Heart right ventricle (tissue), 16 donors: ENCODE measurements around the gene CASKIN1. TPM values are rescaled to one million over a fixed set of nuclear protein-coding genes. Genes with fewer than 3 reads are reported as not detected.

Experiments
- ATAC-seq, 8 donors: fragments of 200-7000 bp; cut with Tn5 transposase; one replicate each; pipeline ENCODE4 v1.9.1; 2020; ENCODE audit warnings: mild to moderate bottlenecking in 8 of 8, moderate library complexity in 8 of 8, moderate number of reproducible peaks in 1 of 8
- DNase-seq, 2 donors: peaks; one replicate each; pipeline ENCODE4 v3.0.0-alpha.2; 2020
- H3K27ac ChIP-seq, 10 donors: fragments of 200-600 bp; sonication (generic) in 2 of 10; one replicate each; pipeline versions ENCODE4 v1.5.0 to v1.8.0; 2020 to 2022; ENCODE audit warnings: mild to moderate bottlenecking in 3 of 10
- H3K27me3 ChIP-seq, 7 donors: fragments of 200-600 bp; one replicate each; pipeline ENCODE4 v1.8.0; 2021 to 2022; ENCODE audit warnings: mild to moderate bottlenecking in 2 of 7
- H3K36me3 ChIP-seq, 9 donors: fragments of 200-600 bp; sonication (generic) in 1 of 9; one replicate each; pipeline versions ENCODE4 v1.5.0 to v1.8.0; 2020 to 2022; ENCODE audit warnings: mild to moderate bottlenecking in 2 of 9
- H3K4me1 ChIP-seq, 9 donors: fragments of 200-600 bp; sonication (generic) in 1 of 9; one replicate each; pipeline versions ENCODE4 v1.5.0 to v1.8.0; 2020 to 2022; ENCODE audit warnings: mild to moderate bottlenecking in 4 of 9
- H3K4me3 ChIP-seq, 10 donors: fragments of 200-600 bp; sonication (generic) in 2 of 10; one replicate each; pipeline versions ENCODE4 v1.5.0 to v1.8.0; 2020 to 2022; ENCODE audit warnings: mild to moderate bottlenecking in 7 of 10, moderate library complexity in 2 of 10
- H3K9me3 ChIP-seq, 11 donors: fragments of 200-600 bp in 10 of 11; sonication (generic) in 2 of 11; one replicate each; pipeline versions ENCODE4 v1.5.0 to v1.8.0; 2013 to 2022; ENCODE audit warnings: mild to moderate bottlenecking in 2 of 11, control low read depth in 1 of 11, moderate library complexity in 1 of 11
- WGBS, 2 donors: extraction: QIAGEN DNeasy Blood & Tissue Kit; methylation state at CpG; one replicate each; pipeline ENCODE4 v1.1.7; 2013; ENCODE audit warnings: inconsistent platforms in 1 of 2; 5-methylcytosine and 5-hydroxymethylcytosine counted together
- intact Hi-C, 10 donors: fragments of 100-400 bp; cut with DNase I; formaldehyde crosslinking; loops; one replicate each; pipeline versions ENCODE4 v1.11.1 to v1.14.2; 2022
- polyA plus RNA-seq, 2 donors: library from polyadenylated mRNA; stranded (reverse); fragments of 200-250 nt; gene quantifications; one replicate each; pipeline ENCODE4 v1.2.3, GENCODE V29; 2013
- total RNA-seq, 10 donors: library from RNA; stranded (reverse); fragmentation: NEBNext Ultra II Directional in 3 of 10; extraction: Animal tissue kit (Norgen Biotek cat#: 25700) in 3 of 10; gene quantifications; one replicate each; pipeline versions ENCODE4 v1.2.1 to v1.2.4, GENCODE V29; 2021 to 2023
- TF ChIP-seq, protein P1 (sequence below), 9 donors: fragments of 200-600 bp; sonication (generic) in 2 of 9; IDR thresholded peaks; one replicate each; pipeline versions ENCODE4 v1.5.0 to v1.8.0; 2021 to 2022; ENCODE audit warnings: antibody characterized with exemption in 9 of 9, mild to moderate bottlenecking in 5 of 9, moderate library complexity in 1 of 9
- donor health status: Arrhythmogenic right ventricular cardiomyopathy.
- donor health status: ischemic (EF 13 %, LVEDD 7.1; RV severe dilation, severe dysfunction).
- donor health status: healthy with polysubstance abuse.
- donor health status: DM: no; HTN: yes; CAD: no.
- donor health status: DM: no; HTN: no; CAD: no.
- donor health status: ischemic (EF 25% LVEDD 6.9; RV normal size, moderate dysfunction).
- donor health status: ischemic (EF 25% LVEDD 5.7; RV mildly dilated, moderate dysfunction).
- donor health status: healthy.
- donor health status: DM: yes; HTN: yes; CAD: no.
- donor health status: Ischemic cardiomyopathy.
- donor health status: ischemic (EF 35%, LVEDD 5.7; RV mildly dilated, moderate dysfunction).
- donor health status: nonischemic (EF 11% LVEDD 7.7; RV severe dilation, severe dysfunction).
- donor health status: DM: yes; HTN: yes; CAD: no.
- donor health status: PGD.
- donor health status: ischemic (EF 29% LVEDD 5.4; RV normal size, mild dysfunction).
- donor health status: nonischemic (EF 23%, LVEDD 6.1; RV moderate dilation, normal function).

CASKIN1 gene
- total and polyA plus RNA-seq, 12 donors = 0.24 to 6.0 (median 1.1) TPM

GRCh38 chr16:2195322-2196161 is 863 bp downstream of the CASKIN1 start:
- H3K27ac ChIP-seq = no peak overlapping the region
- H3K9me3 ChIP-seq = no peaks in the 10 kb centered on the region
- H3K4me1 ChIP-seq = peaks cover 4 to 15% (median 10%) of the 10 kb centered on the region in 9 donors
- TF ChIP-seq, protein P1, sequence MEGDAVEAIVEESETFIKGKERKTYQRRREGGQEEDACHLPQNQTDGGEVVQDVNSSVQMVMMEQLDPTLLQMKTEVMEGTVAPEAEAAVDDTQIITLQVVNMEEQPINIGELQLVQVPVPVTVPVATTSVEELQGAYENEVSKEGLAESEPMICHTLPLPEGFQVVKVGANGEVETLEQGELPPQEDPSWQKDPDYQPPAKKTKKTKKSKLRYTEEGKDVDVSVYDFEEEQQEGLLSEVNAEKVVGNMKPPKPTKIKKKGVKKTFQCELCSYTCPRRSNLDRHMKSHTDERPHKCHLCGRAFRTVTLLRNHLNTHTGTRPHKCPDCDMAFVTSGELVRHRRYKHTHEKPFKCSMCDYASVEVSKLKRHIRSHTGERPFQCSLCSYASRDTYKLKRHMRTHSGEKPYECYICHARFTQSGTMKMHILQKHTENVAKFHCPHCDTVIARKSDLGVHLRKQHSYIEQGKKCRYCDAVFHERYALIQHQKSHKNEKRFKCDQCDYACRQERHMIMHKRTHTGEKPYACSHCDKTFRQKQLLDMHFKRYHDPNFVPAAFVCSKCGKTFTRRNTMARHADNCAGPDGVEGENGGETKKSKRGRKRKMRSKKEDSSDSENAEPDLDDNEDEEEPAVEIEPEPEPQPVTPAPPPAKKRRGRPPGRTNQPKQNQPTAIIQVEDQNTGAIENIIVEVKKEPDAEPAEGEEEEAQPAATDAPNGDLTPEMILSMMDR (IDR thresholded peaks at IDR 0.05) = no peak
- intact Hi-C loops = loop anchor here in 1 of 10 donors (10.0 kb wide), 1 partner anchor 309 kb away; no protein-coding TSS in a partner anchor
- DNase-seq (no peak), ATAC-seq (peak in 4 of 8 donors; percentile 3 to 16 (median 7))
- H3K4me3 ChIP-seq = peak overlapping the region; percentile 23 to 43 (median 35)
- 7 to 9% methylated on average over 39 to 49 of the region's 49 CpGs for WGBS, 2 donors
- peaks cover 14 to 59% (median 39%) of the 10 kb centered on the region in 7 donors for H3K27me3 ChIP-seq
- no peaks in the 10 kb centered on the region for H3K36me3 ChIP-seq

DNA sequence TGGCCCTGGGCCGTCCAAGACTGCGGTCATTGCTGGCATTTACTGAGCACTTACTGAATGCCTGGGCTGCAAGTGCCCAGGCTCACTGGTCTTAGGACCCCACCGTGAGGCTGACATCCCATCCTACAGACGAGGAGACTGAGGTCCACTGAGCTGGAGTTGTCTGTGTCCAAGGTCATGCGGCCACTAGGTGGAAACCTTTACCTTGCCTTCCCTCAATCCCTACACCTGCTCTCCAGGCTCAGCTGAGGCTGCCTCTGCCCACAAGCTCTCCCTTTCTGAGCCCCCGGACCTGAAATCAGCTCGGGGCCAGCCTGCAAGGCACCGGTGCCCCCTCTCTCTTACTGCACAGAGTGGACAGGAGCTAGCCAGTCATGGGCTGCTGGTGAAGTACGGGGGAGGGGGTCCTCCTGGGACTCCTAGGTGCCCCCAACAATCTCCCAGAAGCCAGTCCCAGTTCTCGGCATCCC is 1.5 kb downstream of the CASKIN1 start:
- no peaks in the 10 kb centered on the region for H3K9me3 ChIP-seq

GRCh38 chr16:2194166-2194834 is 2.1 kb downstream of the CASKIN1 start:
- no peak overlapping the region for H3K4me3 ChIP-seq
- 74 to 77% methylated on average over 16 of the region's 16 CpGs for WGBS, 2 donors
- TF ChIP-seq, protein P1 (IDR thresholded peaks at IDR 0.05) = no peak
- ATAC-seq (peak in 1 of 8 donors; percentile 16), DNase-seq (no peak)
- H3K9me3 ChIP-seq = no peaks in the 10 kb centered on the region
- peaks cover 4 to 15% (median 10%) of the 10 kb centered on the region in 9 donors for H3K4me1 ChIP-seq
- intact Hi-C loops = loop anchor here in 1 of 10 donors (10.0 kb wide), 1 partner anchor 311 kb away; no protein-coding TSS in a partner anchor
- H3K27ac ChIP-seq = no peak overlapping the region
- H3K36me3 ChIP-seq = no peaks in the 10 kb centered on the region
- peaks cover 14 to 55% (median 39%) of the 10 kb centered on the region in 7 donors for H3K27me3 ChIP-seq

More for the DNA sequence above, 1.5 kb downstream of the CASKIN1 start:
- Histone ChIP-seq H3K27ac (no peak overlapping the region), H3K4me1 (peaks cover 4 to 15% (median 10%) of the 10 kb centered on the region in 9 donors), H3K27me3 (peaks cover 14 to 59% (median 39%) of the 10 kb centered on the region in 7 donors), H3K36me3 (no peaks in the 10 kb centered on the region), H3K4me3 (no peak overlapping the region)
- 36 to 38% methylated on average over 10 of the region's 10 CpGs for WGBS, 2 donors
- TF ChIP-seq, protein P1 (IDR thresholded peaks at IDR 0.05) = peak in 7 of 9 donors; percentile 15 to 38 (median 33)
- intact Hi-C loops = loop anchor here in 1 of 10 donors (10.0 kb wide), 1 partner anchor 310 kb away; no protein-coding TSS in a partner anchor
- ATAC-seq (peak in 6 of 8 donors; percentile 18 to 37 (median 31)), DNase-seq (no peak)

DNA sequence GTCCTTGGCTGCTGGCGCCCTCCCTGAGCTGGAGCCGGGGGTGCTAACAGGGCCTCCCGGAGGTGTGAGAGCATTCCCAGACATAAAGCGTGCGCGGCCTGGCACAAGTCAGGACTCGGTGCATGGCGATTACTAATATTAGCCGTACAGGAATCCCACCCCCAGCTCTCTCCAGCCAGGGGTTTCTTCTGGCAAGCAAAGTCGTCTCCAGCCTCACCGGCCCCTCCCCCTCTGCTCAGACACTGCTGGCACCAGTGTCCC is 5.0 kb downstream of the CASKIN1 start:
- Histone ChIP-seq H3K36me3 (no peaks in the 10 kb centered on the region), H3K4me3 (no peak overlapping the region), H3K4me1 (peaks cover 4 to 12% (median 10%) of the 10 kb centered on the region in 9 donors), H3K27me3 (peaks cover 10 to 28% (median 26%) of the 10 kb centered on the region in 7 donors), H3K9me3 (no peaks in the 10 kb centered on the region), H3K27ac (no peak overlapping the region)
- intact Hi-C loops = loop anchor here in 1 of 10 donors (10.0 kb wide), 1 partner anchor 313 kb away; no protein-coding TSS in a partner anchor
- 46 to 62% methylated on average over 11 of the region's 11 CpGs for WGBS, 2 donors
- TF ChIP-seq, protein P1 (IDR thresholded peaks at IDR 0.05) = no peak
- ATAC-seq (peak in 2 of 8 donors; percentile 27 to 31), DNase-seq (no peak)
